SJCRH30 (cell line): ENCODE results near the gene KIF24. TPM values are rescaled to one million over a fixed set of nuclear protein-coding genes. Genes with fewer than 3 reads are reported as not detected.
"Not testable (repeated sequence)": the region's sequence is repeated elsewhere in the genome, so short reads cannot be mapped to it uniquely, and the experiment has no call there.

Experiments used
- DNase-seq, 2 experiments: peaks; one replicate each; pipeline ENCODE4 v3.0.0-alpha.2; 2015 to 2020
- H3K27ac ChIP-seq: fragments of 250-450 bp; sonication (Bioruptor Pico); 2 replicates; pipeline ENCODE4 v1.5.1; 2020; ENCODE audit warnings: mild to moderate bottlenecking, moderate library complexity
- H3K27me3 ChIP-seq: fragments of 250-450 bp; sonication (Bioruptor Pico); 2 replicates; pipeline ENCODE4 v1.5.1; 2020; ENCODE audit warnings: mild to moderate bottlenecking, moderate library complexity
- H3K36me3 ChIP-seq: fragments of 250-450 bp; sonication (Bioruptor Pico); 2 replicates; pipeline ENCODE4 v1.5.1; 2020; ENCODE audit warnings: mild to moderate bottlenecking, moderate library complexity
- H3K4me1 ChIP-seq: fragments of 250-450 bp; sonication (Bioruptor Pico); 2 replicates; pipeline ENCODE4 v1.5.1; 2020; ENCODE audit warnings: mild to moderate bottlenecking, moderate library complexity
- H3K4me3 ChIP-seq: fragments of 250-450 bp; sonication (Bioruptor Pico); 2 replicates; pipeline ENCODE4 v1.5.1; 2020; ENCODE audit warnings: mild to moderate bottlenecking, moderate library complexity
- H3K9me3 ChIP-seq: fragments of 250-450 bp; sonication (Bioruptor Pico); replicated peaks from 2 replicates; pipeline ENCODE4 v1.5.1; 2020; ENCODE audit warnings: mild to moderate bottlenecking, moderate library complexity
- total RNA-seq: library from RNA; depleted of rRNA; stranded (reverse); fragments of >200 nt; shearing (Covaris generic); gene quantifications from 2 replicates; pipeline ENCODE4 v1.2.3, GENCODE V29; 2014

KIF24 gene
- total RNA-seq, 1 experiment from 2014 or later, result 6.8 TPM

GRCh38 chr9:34346873-34347799 lies 18.1 kb upstream of the KIF24 start:
- H3K27ac ChIP-seq, result no peak overlapping the region
- H3K36me3 ChIP-seq, result no peaks in the 10 kb centered on the region
- H3K27me3 ChIP-seq, result no peaks in the 10 kb centered on the region
- no peaks in the 10 kb centered on the region for H3K4me1 ChIP-seq
- H3K9me3 ChIP-seq, result no peaks in the 10 kb centered on the region
- no peak overlapping the region for H3K4me3 ChIP-seq
- DNase-seq, result no peak

- H3K9me3 ChIP-seq, result no peaks in the 10 kb centered on the region
- no peaks in the 10 kb centered on the region for H3K4me1 ChIP-seq
- no peak overlapping the region for H3K4me3 ChIP-seq
- peaks cover under 1% of the 10 kb centered on the region; the same call in 1 of the 2 replicates for H3K36me3 ChIP-seq
- DNase-seq, result no peak
- H3K27ac ChIP-seq, result no peak overlapping the region
- no peaks in the 10 kb centered on the region for H3K27me3 ChIP-seq
Measured at GRCh38 chr9:34343605-34344004, 14.5 kb upstream of the KIF24 start.

GRCh38 chr9:34343090-34343489 lies 14.0 kb upstream of the KIF24 start:
- no peak overlapping the region for H3K27ac ChIP-seq

GRCh38 chr9:34341659-34342295 lies 12.7 kb upstream of the KIF24 start:
- Histone ChIP-seq H3K4me3 (no peak overlapping the region), H3K36me3 (peaks cover 2% of the 10 kb centered on the region; the same call in 1 of the 2 replicates), H3K27ac (no peak overlapping the region), H3K27me3 (no peaks in the 10 kb centered on the region), H3K9me3 (no peaks in the 10 kb centered on the region), H3K4me1 (no peaks in the 10 kb centered on the region)
- no peak for DNase-seq

More at GRCh38 chr9:34343090-34343489, 14.0 kb upstream of the KIF24 start:
- Histone ChIP-seq H3K4me3 (no peak overlapping the region), H3K27me3 (no peaks in the 10 kb centered on the region), H3K4me1 (no peaks in the 10 kb centered on the region), H3K9me3 (no peaks in the 10 kb centered on the region), H3K36me3 (peaks cover 2% of the 10 kb centered on the region; the same call in 1 of the 2 replicates)
- DNase-seq, result no peak

- peaks cover 2% of the 10 kb centered on the region; the same call in 1 of the 2 replicates for H3K36me3 ChIP-seq
- no peaks in the 10 kb centered on the region for H3K27me3 ChIP-seq
- DNase-seq, result no peak
- H3K27ac ChIP-seq, result no peak overlapping the region
- no peak overlapping the region for H3K4me3 ChIP-seq
- no peaks in the 10 kb centered on the region for H3K9me3 ChIP-seq
- H3K4me1 ChIP-seq, result no peaks in the 10 kb centered on the region; the same call in 1 of the 2 replicates
Measured at GRCh38 chr9:34338665-34339385, 9.8 kb upstream of the KIF24 start.

- not testable (repeated sequence) for H3K4me3 ChIP-seq, H3K4me1 ChIP-seq, H3K36me3 ChIP-seq, H3K27ac ChIP-seq, H3K9me3 ChIP-seq, DNase-seq, H3K27me3 ChIP-seq
Measured at GRCh38 chr9:34338079-34338478, 9.0 kb upstream of the KIF24 start.

- Histone ChIP-seq H3K27ac (no peak overlapping the region), H3K4me3 (no peak overlapping the region), H3K9me3 (no peaks in the 10 kb centered on the region), H3K4me1 (no peaks in the 10 kb centered on the region; the same call in 1 of the 2 replicates), H3K27me3 (no peaks in the 10 kb centered on the region), H3K36me3 (peaks cover 2% of the 10 kb centered on the region; the same call in 1 of the 2 replicates)
- DNase-seq, result peak in 1 of 2 experiments; percentile 17
Measured at GRCh38 chr9:34337403-34337802, 8.3 kb upstream of the KIF24 start.

GRCh38 chr9:34335376-34335775 lies 6.3 kb upstream of the KIF24 start:
- no peak for DNase-seq
- Histone ChIP-seq H3K4me1 (no peaks in the 10 kb centered on the region; the same call in 1 of the 2 replicates), H3K27ac (no peak overlapping the region), H3K4me3 (no peak overlapping the region), H3K9me3 (no peaks in the 10 kb centered on the region), H3K36me3 (peaks cover 2% of the 10 kb centered on the region; the same call in 1 of the 2 replicates), H3K27me3 (no peaks in the 10 kb centered on the region)

GRCh38 chr9:34334916-34335315 lies 5.8 kb upstream of the KIF24 start:
- no peaks in the 10 kb centered on the region; the same call in 1 of the 2 replicates for H3K4me1 ChIP-seq
- DNase-seq, result no peak
- H3K27me3 ChIP-seq, result no peaks in the 10 kb centered on the region
- H3K9me3 ChIP-seq, result no peaks in the 10 kb centered on the region
- H3K27ac ChIP-seq, result no peak overlapping the region
- H3K4me3 ChIP-seq, result no peak overlapping the region
- H3K36me3 ChIP-seq, result peaks cover 2% of the 10 kb centered on the region; the same call in 1 of the 2 replicates

- H3K36me3 ChIP-seq, result peaks cover 2% of the 10 kb centered on the region; the same call in 1 of the 2 replicates
- H3K4me3 ChIP-seq, result no peak overlapping the region
- no peaks in the 10 kb centered on the region for H3K9me3 ChIP-seq
- peak in 1 of 2 experiments; percentile 67 for DNase-seq
- H3K4me1 ChIP-seq, result no peaks in the 10 kb centered on the region; the same call in 1 of the 2 replicates
- H3K27ac ChIP-seq, result no peak overlapping the region
- H3K27me3 ChIP-seq, result no peaks in the 10 kb centered on the region
Measured at GRCh38 chr9:34334337-34334824, 5.3 kb upstream of the KIF24 start.

GRCh38 chr9:34333836-34334235 lies 4.8 kb upstream of the KIF24 start:
- no peak overlapping the region for H3K27ac ChIP-seq
- DNase-seq, result no peak

GRCh38 chr9:34332076-34332964 lies 3.3 kb upstream of the KIF24 start:
- Histone ChIP-seq H3K27ac (no peak overlapping the region), H3K9me3 (no peaks in the 10 kb centered on the region), H3K4me1 (no peaks in the 10 kb centered on the region; the same call in 1 of the 2 replicates), H3K27me3 (no peaks in the 10 kb centered on the region), H3K36me3 (no peaks in the 10 kb centered on the region), H3K4me3 (no peak overlapping the region)
- peak in 1 of 2 experiments; percentile 39 for DNase-seq

More at GRCh38 chr9:34333836-34334235, 4.8 kb upstream of the KIF24 start:
- Histone ChIP-seq H3K9me3 (no peaks in the 10 kb centered on the region), H3K4me1 (no peaks in the 10 kb centered on the region; the same call in 1 of the 2 replicates), H3K4me3 (no peak overlapping the region), H3K36me3 (0 out of 2 replicates have a peak, but pooled peaks cover 2% of the 10 kb centered on the region), H3K27me3 (no peaks in the 10 kb centered on the region)

- H3K9me3 ChIP-seq, result no peaks in the 10 kb centered on the region
- H3K27me3 ChIP-seq, result no peaks in the 10 kb centered on the region
- H3K4me1 ChIP-seq, result no peaks in the 10 kb centered on the region; the same call in 1 of the 2 replicates
- H3K4me3 ChIP-seq, result no peak overlapping the region
- no peak overlapping the region for H3K27ac ChIP-seq
- DNase-seq, result no peak
- H3K36me3 ChIP-seq, result no peaks in the 10 kb centered on the region
Measured at GRCh38 chr9:34331196-34331595, 2.1 kb upstream of the KIF24 start.
